ENCODE measurements around the gene ELMO3. TPM values are rescaled to one million over a fixed set of nuclear protein-coding genes. Genes with fewer than 3 reads are reported as not detected.

The ELMO3 gene
- total and polyA plus RNA-seq, 2 of the 13 experiments (the other 11 are each of a cell fraction or from before 2014, with no cell fraction given) = 2.6 to 4.0 TPM

DNA sequence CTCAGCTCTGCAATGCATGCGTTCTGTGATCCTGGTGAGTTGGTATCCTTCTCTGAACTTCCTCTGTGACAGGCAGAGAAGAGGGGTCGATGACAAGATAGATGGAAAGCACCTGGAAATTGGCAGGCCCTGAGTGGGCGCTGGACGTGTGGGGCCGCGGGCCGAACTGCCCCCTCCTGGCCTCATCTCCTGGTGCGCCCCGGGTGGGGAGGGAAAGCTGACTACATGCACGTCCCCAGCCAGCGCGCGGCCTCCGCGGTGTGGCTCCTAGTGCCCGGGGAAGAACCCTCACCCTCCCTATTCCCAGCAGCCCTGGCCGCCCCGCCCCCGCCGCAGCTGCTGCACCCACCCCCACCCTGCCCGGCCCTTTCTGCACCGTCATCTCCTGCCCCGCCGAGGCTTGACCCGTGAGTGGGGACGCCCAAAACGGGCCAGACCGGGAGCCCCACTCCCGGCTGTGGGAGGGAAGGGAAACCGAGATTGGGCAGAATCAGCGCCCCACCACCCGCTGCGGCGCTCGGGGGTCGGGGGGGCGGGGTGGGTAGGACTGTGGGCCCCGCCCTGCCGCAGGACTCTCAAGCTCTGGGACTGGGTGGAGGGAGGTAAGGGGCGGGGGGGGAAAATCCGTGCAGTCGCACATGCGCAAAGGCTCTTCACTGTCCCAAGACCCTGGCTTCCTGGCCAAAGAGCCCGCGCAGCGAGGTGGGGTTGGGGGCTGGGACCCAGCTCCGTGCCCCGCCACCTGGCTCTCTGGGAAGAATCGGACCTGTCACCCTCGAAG is 28.6 kb upstream of the ELMO3 start, which contains the start of gene NOL3 (continued):
- TF ChIP-seq KDM4B (CRISPR knock-in tag; IDR thresholded peaks at IDR 0.05) (no peak; the same call in 1 of the 2 replicates), ESRRA (CRISPR knock-in tag; IDR thresholded peaks at IDR 0.05; ENCODE audit: low read depth) (no peak), ZNF317 (CRISPR knock-in tag; IDR thresholded peaks at IDR 0.05) (peak; percentile 9; the same call in 1 of the 2 replicates), ZNF234 (CRISPR knock-in tag; conservative IDR thresholded peaks at IDR 0.05) (no peak), BRD4 (CRISPR knock-in tag; IDR thresholded peaks at IDR 0.05) (0 out of 2 replicates have a peak, but pooled peaks have one; percentile 47), BORCS8-MEF2B (CRISPR knock-in tag; IDR thresholded peaks at IDR 0.05) (no peak), CEBPG (CRISPR knock-in tag; IDR thresholded peaks at IDR 0.05) (peak; percentile 21; the same call in 1 of the 2 replicates), ZNF790 (CRISPR knock-in tag; IDR thresholded peaks at IDR 0.05; ENCODE audit: borderline replicate concordance) (no peak), NKX3-1 (CRISPR knock-in tag; IDR thresholded peaks at IDR 0.05) (no peak), ZNF121 (CRISPR knock-in tag; IDR thresholded peaks at IDR 0.05) (peak; percentile 54; the same call in 1 of the 2 replicates), NR2F6 (IDR thresholded peaks at IDR 0.05) (no peak; the same call in 1 of the 2 replicates), NR2F6 (CRISPR knock-in tag; IDR thresholded peaks at IDR 0.05) (peak; percentile 9; the same call in 1 of the 2 replicates), ZFAT (CRISPR knock-in tag; conservative IDR thresholded peaks at IDR 0.05) (no peak)
- TF ChIP-seq, protein P1, sequence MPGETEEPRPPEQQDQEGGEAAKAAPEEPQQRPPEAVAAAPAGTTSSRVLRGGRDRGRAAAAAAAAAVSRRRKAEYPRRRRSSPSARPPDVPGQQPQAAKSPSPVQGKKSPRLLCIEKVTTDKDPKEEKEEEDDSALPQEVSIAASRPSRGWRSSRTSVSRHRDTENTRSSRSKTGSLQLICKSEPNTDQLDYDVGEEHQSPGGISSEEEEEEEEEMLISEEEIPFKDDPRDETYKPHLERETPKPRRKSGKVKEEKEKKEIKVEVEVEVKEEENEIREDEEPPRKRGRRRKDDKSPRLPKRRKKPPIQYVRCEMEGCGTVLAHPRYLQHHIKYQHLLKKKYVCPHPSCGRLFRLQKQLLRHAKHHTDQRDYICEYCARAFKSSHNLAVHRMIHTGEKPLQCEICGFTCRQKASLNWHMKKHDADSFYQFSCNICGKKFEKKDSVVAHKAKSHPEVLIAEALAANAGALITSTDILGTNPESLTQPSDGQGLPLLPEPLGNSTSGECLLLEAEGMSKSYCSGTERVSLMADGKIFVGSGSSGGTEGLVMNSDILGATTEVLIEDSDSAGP (CRISPR knock-in tag; IDR thresholded peaks at IDR 0.05; ENCODE audit: borderline replicate concordance) = no peak; the same call in none of the 2 replicates
- TF ChIP-seq, protein P2, sequence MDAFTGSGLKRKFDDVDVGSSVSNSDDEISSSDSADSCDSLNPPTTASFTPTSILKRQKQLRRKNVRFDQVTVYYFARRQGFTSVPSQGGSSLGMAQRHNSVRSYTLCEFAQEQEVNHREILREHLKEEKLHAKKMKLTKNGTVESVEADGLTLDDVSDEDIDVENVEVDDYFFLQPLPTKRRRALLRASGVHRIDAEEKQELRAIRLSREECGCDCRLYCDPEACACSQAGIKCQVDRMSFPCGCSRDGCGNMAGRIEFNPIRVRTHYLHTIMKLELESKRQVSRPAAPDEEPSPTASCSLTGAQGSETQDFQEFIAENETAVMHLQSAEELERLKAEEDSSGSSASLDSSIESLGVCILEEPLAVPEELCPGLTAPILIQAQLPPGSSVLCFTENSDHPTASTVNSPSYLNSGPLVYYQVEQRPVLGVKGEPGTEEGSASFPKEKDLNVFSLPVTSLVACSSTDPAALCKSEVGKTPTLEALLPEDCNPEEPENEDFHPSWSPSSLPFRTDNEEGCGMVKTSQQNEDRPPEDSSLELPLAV (CRISPR knock-in tag; conservative IDR thresholded peaks at IDR 0.05; ENCODE audit: low read depth) = no peak
- TF ChIP-seq, protein P3, sequence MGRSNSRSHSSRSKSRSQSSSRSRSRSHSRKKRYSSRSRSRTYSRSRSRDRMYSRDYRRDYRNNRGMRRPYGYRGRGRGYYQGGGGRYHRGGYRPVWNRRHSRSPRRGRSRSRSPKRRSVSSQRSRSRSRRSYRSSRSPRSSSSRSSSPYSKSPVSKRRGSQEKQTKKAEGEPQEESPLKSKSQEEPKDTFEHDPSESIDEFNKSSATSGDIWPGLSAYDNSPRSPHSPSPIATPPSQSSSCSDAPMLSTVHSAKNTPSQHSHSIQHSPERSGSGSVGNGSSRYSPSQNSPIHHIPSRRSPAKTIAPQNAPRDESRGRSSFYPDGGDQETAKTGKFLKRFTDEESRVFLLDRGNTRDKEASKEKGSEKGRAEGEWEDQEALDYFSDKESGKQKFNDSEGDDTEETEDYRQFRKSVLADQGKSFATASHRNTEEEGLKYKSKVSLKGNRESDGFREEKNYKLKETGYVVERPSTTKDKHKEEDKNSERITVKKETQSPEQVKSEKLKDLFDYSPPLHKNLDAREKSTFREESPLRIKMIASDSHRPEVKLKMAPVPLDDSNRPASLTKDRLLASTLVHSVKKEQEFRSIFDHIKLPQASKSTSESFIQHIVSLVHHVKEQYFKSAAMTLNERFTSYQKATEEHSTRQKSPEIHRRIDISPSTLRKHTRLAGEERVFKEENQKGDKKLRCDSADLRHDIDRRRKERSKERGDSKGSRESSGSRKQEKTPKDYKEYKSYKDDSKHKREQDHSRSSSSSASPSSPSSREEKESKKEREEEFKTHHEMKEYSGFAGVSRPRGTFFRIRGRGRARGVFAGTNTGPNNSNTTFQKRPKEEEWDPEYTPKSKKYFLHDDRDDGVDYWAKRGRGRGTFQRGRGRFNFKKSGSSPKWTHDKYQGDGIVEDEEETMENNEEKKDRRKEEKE (IDR thresholded peaks at IDR 0.05) = no peak
- TF ChIP-seq, protein P4, sequence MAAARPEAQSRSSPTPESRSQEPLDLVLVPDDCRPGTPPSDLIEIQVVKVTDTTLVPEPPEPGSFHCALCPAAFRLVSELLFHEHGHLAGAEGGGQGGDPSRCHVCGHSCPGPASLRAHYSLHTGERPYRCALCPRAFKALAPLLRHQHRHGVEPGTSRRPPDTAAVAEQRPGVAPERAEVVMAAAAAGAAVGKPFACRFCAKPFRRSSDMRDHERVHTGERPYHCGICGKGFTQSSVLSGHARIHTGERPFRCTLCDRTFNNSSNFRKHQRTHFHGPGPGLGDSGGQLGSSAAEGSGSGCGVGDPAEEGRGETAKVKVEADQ (CRISPR knock-in tag; IDR thresholded peaks at IDR 0.05; ENCODE audit: borderline replicate concordance) = no peak; the same call in 1 of the 2 replicates

All from HepG2 (cell line).